GM19043 (cell line): Measurements from ENCODE around the gene SEMA4D.

Experiments used
- ATAC-seq: cut with Tn5 transposase; IDR thresholded peaks from one replicate; pipeline ENCODE4 v1.9.1; 2021; ENCODE audit warnings: low read depth; ENCODE audit not compliant: unreplicated experiment

The SEMA4D gene

DNA sequence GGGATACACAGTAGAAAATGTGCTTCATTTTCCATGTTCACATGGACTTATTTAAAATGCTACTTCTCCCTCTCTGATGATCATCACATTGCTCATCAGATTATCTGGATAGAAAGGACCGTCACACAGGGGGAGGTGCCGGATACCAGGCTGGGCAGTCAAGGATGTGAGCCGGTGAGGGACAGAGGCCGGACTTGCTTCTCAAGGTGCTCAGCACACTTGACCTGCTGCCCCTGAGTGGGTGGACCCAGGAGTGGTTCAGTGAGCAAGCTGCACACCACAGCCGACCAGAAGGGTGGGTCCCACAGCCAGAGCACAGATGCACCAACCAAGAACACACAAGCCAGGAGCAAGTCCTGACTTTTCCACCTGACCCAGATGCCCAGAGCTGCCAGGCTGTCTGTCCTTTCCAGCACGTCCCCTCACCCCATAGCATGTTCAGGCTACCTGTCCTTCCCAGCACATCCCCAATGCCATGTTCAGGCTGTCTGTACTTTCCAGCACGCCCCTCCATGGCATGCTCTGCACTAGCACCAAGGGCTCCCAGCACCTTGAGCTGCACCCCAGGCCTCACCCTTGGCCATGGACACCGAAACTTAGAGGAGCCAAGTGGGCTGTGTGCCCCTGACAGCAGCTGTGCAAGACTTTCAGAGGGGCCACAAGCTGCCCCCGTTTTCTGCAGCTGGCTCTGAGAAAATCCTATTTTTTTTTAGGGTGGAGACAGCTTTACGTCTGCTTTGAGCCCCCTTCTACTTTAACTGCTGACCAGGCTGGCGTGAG lies 101.8 kb downstream of the SEMA4D start:
- ATAC-seq, result no peak

DNA sequence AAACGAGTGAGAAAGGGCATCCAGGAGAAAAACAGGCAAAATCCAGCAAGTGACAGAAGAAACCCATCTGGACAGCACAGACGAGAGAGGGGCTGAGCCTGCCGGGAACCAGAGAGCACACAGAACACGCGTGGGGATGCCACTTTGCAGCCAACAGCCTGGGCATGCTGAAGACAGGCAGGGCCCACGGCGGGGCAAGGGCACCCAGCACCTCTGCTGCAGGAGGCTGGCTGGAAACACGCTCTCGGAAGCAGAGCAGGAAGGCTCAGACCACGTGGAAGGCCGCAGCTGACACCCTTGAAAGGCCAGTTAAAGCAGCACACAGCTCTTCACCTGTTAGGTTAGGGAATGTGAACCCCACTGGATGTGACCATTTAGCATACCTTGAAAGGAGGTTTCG lies 103.5 kb downstream of the SEMA4D start:
- ATAC-seq, result no peak

DNA sequence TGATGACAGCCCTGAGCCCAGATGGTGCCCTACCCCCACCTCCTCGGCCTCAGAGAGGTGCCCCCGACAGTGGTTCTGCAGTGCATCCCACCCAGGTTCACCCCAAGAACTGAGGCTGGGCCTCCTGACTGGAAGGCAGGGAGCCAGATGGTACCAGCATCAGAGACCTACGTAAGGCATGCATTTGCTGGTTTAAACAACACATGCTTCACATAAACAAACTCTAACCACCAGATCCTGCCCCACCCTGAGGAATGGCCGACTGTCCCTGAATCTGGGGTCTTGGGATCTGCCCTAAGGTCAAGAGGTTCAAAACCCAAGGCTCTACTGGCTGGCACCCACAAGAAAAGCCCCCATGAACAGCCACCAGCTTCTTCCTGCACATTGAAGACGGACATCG lies 106.3 kb downstream of the SEMA4D start:
- no peak for ATAC-seq

DNA sequence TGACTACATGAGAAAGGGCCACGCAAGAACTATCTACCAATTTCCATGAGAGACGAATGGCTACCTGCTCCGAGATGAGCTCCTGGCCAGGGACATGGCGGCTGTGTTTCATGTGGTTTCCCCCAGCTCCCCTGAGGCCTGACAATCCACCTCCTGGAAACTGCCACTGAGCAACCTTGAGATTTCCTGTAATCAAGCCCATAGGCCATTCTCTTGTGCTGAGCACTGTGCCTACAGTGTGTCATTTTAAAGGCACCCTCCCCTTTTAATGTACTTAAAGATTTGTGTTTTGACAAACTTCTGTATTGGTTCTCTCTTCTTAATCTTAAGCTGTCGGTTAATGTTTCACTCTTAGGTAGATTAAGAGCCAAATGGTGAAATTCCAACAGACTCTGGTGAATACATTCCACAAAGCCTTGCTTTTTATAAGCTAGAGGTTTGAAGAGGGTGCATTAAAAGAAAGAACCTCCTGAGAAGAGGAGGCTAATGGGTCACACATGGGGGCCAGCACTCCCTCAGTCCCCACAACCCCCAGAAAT lies 107.3 kb downstream of the SEMA4D start:
- no peak for ATAC-seq

DNA sequence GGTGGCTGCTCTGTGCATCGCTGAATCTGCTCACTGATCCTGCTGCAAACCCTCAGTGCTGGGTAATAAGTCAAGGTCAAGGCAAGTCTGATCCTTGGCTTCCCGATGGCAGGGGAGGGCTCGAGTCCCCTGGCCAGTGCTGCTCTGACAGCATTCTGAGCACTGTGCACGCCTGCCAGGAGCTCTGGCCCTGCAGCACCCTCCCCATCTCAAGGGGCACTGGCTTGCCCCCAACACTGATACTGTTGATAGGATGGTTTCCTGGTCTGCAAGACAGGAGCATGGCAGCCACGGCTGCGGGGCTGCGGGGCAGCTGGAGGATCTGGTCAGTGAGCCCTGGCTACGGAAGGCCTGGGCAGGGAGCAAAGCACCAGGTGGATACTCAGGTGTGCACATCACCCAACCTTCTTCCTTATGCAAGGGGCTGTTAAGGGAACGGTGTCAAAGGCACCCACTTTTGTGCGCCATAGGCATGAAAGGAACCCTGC lies 107.8 kb downstream of the SEMA4D start:
- no peak for ATAC-seq

DNA sequence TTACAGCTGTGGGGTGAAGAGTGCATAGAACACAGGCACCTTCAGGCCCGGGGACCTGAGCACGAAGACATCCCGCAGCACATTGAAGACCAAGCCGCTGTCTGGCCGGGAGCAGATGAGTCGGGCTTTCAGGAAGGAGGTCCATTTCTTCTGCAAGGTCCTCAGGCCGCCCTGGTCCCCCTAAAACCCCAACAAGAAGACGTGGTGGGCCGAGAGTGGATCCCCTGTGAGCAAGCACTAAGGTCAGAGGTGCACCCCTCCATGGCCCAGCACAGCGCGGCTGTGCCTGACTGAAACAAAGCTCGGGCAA lies 109.1 kb downstream of the SEMA4D start:
- no peak for ATAC-seq

DNA sequence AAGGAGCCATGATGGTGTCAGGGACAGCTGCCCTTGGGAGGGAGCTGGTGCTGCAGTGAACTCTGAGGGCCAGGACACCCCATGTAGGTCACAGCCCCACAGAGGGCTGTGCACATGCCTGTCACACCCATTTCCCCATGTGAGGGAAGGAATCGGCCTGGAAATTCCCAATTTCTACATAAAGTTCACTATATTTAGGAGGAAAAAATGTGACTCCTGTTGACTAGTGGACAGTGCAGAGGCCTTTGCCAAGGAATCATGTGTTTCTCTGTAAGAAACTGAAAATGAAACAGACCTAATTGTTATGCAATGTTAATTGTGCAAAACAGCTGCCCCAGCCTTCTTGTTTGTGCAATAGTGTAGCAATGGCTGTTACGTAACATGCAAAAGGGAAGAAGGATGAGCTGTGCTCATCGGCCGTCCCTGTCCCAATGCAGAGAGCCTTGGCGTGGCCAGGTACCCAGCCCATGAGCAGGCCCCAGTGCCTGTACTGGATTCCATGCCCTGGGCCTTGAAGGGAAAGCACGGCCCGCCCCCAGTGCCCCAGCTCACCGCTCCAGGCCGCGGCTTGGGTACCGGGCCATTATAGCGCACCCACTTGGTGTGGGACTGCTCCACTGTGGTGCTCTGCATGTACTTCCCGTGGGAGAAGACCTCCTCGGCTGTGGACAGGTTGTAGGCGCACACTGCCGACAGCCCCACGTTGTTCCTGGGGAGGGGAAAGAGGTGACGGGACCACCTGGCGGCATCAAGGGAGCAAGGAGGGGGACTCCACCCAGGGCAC lies 109.6 kb downstream of the SEMA4D start:
- no peak for ATAC-seq

DNA sequence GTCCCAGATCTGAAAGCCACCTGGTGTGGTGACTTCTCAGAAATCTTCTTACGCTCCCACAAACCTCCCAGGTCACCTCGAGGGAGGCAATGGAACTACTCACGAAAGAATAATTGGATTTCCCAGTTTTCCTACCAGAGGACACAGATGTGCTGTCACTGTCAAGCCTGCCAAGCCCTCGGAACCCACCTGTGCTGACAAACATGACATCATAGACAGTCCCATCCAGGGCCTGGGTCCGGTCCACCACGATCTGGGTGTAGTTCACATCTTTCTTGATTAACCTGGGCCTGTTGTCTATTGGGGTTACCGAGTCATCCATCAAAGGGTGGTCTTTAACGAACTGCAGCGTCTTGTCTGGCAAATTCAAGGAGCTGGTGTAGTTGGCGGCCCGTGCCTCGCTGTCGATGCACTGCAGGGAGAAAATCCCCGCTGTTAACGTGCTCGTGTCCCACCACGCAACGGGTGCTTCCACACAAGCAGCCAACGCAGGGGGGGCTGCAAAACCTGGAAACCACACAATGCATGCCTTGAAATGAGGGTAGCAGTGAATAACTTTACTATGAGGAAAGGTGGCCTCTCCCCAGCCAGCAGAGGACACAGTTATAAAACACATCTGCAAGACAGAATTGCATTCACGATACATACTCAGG lies 110.6 kb downstream of the SEMA4D start:
- ATAC-seq, result no peak

DNA sequence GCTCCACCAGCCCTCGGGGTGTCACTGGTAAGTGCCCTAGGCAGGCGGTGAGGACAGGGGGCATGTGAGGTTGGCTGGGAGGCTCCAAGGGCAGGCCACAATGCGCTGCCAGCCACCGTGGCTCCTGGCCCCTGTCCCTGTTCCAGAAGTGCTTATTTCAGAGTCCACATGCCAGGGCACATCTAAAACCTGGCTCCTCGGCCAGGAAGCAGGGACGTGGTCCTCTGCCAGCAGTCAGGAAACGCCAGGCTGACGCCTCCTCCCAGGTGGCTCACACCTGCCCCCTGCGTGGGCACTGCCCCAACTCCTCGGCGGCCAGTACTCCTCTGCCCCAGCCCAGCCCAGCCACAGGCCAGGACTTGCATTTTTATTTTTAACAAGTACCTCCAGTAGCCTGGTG lies 111.1 kb downstream of the SEMA4D start:
- ATAC-seq, result no peak

DNA sequence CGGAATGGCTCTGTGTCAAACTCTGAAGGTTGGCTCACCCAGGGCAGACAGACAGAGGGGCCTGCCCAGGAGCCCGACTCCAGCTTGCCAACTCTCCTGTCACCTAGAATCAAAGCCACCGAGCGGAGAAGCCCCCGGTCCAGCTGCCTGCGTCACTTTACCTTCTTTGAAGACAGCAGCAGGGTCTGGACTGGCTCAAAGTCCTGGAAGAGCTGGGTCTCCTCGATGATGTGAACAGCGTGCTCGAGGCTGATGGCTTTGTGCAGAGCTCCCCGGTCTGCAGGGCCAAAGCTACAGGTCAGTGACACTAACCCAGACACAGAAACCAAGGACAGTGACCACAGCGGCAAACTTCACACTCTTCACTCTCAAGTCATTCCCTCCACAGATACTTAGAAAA lies 111.7 kb downstream of the SEMA4D start:
- ATAC-seq, result no peak

DNA sequence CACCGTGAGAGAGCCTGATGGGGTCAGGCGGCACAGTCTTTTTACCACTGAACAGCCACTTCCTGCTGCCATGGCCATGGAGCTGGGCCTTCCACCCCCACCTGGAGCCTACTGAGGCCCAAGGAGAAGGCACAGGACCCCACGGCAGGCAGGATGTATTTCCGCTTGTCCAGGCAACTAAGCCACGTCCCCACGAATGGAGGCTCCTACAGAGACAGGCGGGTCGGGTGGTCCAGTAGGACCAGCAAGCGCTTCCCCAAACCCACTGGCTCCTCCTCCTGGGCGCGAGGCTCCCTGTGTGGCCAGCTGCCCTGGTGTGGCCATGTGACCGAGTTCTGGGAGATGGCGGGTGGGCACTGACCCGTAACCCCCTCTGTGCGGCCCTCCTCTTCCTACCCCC lies 113.1 kb downstream of the SEMA4D start:
- no peak for ATAC-seq

DNA sequence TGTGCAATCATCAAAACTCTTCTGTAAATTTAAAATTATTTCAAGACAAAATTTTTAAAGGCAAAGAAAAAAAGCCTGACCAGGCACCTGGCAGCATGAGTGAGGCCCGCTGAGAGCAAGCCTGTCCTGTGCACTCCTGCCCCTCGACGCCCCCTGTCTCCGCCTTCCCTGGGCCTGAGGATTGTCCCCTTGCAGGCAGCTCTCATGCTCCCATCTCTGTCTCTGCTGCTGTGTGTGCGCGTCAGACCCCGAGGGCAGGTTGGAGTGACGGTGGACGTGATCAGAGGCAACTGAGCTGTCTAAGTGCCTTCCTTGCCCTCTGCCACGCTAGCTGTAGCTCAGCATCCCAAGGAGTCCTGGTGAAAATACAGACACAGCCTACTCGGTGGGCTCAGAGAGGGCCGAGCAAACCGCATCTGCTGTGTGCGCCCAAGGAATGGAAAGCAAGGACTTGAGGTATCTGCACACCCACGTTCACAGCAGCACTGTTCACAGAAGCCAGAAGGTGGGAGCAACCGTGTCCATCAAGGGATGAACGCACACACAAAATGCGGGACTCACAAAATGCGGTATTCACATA lies 114.1 kb downstream of the SEMA4D start:
- no peak for ATAC-seq

DNA sequence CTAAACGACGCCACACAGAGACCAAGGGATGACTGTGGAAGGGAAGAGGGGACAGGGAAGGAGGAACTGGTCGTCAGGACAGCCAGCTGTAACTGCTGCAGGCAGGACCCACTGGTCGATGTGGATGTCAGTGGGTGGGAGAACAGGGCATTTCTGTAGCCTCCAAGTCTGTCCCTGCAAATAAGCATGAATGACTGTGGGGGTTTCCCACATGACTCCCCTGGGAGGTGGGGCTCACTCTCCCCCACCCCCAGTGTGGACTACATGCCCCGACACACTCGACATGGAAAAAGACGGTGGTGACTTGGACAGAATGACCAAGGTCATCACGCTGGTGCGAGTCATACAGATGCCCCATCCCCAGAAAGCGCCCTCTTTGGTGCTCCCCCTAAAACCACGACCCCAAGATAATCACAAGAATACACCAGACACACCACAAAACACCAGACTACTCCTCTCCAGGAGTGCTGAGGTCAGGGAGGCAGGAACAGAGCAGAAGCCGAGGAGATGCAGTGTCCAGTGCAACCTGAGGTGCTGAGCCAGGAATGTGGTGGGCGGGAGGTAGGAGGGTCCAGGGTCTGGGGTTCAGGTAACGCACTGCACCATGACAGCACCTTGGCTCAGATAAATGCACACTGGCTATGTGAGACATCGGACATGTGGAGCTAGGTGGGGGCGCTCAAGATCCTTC lies 114.7 kb downstream of the SEMA4D start:
- no peak for ATAC-seq

DNA sequence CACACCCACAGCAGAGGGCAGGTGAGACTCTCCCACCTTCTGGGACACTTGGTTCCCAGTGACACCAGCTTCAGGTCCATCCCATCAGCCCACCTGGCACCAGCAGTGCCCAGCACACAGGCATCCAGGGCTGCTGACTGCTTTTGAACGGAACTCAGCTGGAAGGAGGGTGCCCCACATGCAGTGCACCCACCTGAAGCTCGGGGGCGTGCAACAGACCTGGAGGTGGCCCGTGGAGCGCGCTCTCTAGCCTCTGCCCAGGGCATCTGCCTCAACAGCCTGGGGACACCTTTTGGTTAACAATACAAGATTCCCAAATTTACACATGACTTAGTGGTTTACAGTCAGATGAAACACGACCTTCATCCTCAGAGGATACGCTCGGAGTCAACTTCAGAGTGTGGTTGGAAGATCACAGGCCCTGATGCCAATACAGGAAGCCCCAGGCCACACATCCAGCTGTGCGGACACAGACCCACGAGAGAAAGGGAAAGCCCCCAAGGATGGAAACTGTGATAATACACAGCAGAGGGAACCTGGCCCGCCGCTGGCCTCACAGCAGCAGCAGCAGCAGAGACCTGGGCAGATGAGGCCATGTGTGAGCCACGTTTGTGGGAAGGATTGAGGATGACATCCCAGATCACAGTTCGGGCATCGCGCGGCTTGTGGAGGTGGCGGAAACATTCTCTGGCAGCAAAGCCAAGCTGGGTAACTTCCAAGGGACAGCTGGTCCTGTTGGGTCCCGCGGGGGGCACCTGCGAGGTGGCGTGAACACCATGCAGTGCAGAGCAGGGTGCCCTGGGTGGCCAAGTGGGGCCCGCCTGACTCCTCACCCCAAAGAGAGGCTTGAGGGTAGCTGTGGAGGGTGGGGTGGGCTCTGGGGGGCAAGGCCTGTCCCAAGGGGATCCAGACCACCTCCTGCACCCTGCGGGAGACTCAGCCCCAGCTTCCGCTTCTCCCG lies 115.6 kb downstream of the SEMA4D start:
- no peak for ATAC-seq

DNA sequence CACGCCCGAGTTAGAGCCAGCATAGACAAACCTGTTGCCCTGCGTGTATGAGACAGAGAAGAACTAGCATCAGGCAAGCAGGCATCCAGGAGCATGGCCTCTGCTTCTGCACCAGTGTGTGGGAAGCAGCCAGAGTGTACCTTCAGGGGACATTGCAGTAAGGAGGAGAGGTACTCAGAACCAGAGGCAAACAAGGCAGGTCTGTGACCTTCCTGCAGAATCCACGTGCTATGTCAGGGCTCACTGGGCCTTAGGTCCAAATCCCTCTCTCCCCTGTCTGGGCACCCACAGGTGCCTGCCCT lies 116.7 kb downstream of the SEMA4D start:
- no peak for ATAC-seq

DNA sequence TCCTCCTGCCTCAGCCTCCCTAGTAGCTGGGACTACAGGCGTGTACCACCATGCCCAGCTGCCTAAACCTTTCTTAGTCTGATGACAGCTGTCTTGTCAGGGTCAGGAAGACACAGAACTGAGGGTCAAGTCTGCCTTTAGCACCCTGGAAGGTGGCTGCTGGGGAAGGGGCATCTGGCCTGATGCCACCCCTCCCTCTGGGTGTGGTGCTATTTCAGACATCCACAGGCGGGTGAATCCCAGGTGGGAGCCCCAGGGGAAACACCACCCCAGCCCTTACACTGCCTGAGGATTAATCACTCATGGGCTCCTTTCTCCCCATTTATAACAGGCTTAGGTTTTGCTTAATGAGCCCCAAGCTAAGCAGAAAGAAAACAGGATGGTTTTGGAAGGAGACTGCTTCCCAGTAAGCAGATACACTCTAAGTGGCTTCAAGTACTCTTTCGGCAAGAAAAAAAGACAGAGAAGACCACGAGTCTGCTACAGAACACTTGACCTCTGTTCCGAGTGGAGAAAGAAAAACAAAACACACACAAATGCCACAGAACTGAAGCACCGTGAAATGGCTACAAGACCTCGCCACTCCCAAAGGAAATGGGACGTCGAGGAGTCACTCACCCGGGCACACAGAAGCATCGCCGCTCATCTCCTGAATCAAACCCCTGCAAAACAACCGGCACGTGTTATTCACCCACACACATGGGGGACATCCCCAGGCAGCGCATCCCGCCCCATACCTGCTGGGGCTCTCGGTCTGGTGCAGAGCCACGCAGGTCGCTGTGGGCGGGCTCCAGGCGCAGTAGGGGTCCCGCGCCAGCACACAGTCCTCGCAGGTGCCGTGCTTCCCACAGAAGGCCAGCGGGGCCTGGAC lies 117.2 kb downstream of the SEMA4D start:
- ATAC-seq, result no peak

DNA sequence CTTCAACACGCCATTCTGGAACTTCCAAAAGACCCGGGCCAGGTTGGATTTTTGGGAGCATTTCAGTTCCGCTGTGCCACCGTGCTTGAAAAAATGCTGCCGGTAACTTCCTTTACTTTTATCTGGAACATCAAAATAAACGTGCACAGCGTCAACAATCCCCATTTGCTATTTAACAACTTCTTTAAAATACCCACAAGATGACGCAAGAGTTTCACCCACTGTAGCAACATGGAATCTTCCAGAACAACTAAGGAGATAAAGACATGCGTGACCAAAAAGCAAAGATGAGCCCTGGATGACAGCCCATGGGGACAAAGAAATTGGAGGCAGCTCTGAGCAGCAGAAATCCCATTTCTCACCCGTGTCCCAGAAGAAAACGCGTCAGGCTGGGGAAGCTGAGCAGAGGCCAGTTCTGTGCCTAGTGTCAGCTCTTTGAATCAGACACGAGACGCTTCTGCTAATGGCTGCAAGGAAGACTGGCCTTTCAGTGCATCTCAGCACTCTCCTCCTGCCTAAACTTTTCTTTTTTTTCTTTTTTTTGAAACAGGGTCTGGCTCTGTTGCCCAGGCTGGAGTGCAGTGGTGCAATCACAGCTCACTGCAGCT lies 118.3 kb downstream of the SEMA4D start:
- ATAC-seq, result no peak

DNA sequence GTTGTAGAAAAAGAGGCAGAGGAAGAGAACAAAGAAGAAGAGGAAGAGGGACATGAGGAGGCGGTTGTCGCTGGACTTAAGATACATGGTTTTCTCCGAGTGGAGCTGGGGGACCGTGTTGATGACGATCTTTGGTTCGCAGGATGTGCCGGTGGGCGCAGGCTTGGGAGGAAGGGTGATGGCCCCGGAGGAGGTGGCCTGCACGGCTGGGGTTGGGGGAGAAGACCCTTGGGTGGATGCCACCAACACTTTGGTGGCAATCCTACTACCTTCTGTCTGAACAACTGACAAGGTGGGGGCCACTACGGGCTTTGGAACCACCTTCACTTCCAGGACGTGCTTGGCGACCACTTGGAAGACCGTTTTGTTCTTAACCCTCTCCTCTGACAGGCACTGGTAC lies 118.9 kb downstream of the SEMA4D start:
- no peak for ATAC-seq
